ENCODE data around the gene SAP30BP. TPM values are rescaled to one million over a fixed set of nuclear protein-coding genes. Genes with fewer than 3 reads are reported as not detected.

Gene SAP30BP
- total RNA-seq, 1 experiment from 2014 or later, result 149 TPM

GRCh38 chr17:75684924-75685323, 17.8 kb downstream of the SAP30BP start:
- ATAC-seq (peak; percentile 70), DNase-seq (ENCODE audit: low read depth, low spot score) (no peak)
- Histone ChIP-seq H3K4me3 (replicated peaks in 1 of 2; ENCODE audit: low read depth in 1 of 2, low read length in 2 of 2) (peak overlapping the region in 1 of 2 experiments; percentile 45; a peak in 3 of 4 replicates), H3K9ac (ENCODE audit: low read length) (peak overlapping the region; percentile 66), H3K9me2 (ENCODE audit: insufficient read depth) (no peaks in the 10 kb centered on the region), H3K4me2 (ENCODE audit: low read length) (peak overlapping the region; percentile 84), H2AFZ (ENCODE audit: low read depth, low read length, poor library complexity, severe bottlenecking) (no peak overlapping the region), H4K20me1 (ENCODE audit: insufficient read depth) (no peaks in the 10 kb centered on the region), H3K4me1 (ENCODE audit: control insufficient read depth in 1 of 2, insufficient read depth in 2 of 2, low read length in 2 of 2) (peaks cover 71 to 100% of the 10 kb centered on the region in 2 experiments), H3K9me3 (ENCODE audit: control insufficient read depth in 1 of 2, insufficient read depth in 1 of 2, low read depth in 1 of 2, low read length in 2 of 2) (no peaks in the 10 kb centered on the region), H3K79me2 (ENCODE audit: insufficient read depth, low read length) (peaks cover 97% of the 10 kb centered on the region), H3K27me3 (ENCODE audit: insufficient read depth, low read length) (no peaks in the 10 kb centered on the region), H3K27ac (ENCODE audit: low read depth, low read length) (peak overlapping the region; percentile 67), H3K36me3 (ENCODE audit: control insufficient read depth in 1 of 2, insufficient read depth in 2 of 2, low read length in 2 of 2) (peaks cover 0 to 18% of the 10 kb centered on the region in 2 experiments; a peak in 1 of 4 replicates)
- ChIA-PET CTCF (interaction anchor here (2.5 to 8.5 kb wide), 4 partner anchors 10 to 63 kb away, joined by 17 to 174 read pairs (median 28); partner anchors contain the start of gene SMIM5), RAD21 (ENCODE audit: low non-redundant PET in 1 of 2, low total read pairs in 2 of 2, uncharacterized antibody in 2 of 2, unreplicated experiment in 2 of 2) (interaction anchor here in 1 of 2 experiments (1.3 kb wide), 1 partner anchor 9 kb away, joined by 3 read pairs; no protein-coding TSS in a partner anchor), POLR2A (interaction anchor here (1.8 to 6.4 kb wide), 5 partner anchors 8 to 95 kb away, joined by 4 to 41 read pairs (median 16); partner anchors contain the start of gene ITGB4)
- BruUV-seq (replicated peaks), result no TSS peak
- intact Hi-C loops (cut with micrococcal nuclease), result no loop called here
- TF ChIP-seq EZH2 (IDR thresholded peaks at IDR 0.05) (no peak), POLR2A (IDR thresholded peaks at IDR 0.05; ENCODE audit: borderline replicate concordance, extremely low read depth, insufficient read depth, insufficient read length) (no peak), SRF (IDR thresholded peaks at IDR 0.05; ENCODE audit: low read depth) (no peak), SP1 (IDR thresholded peaks at IDR 0.05; ENCODE audit: low read depth) (peak; percentile 70), JUND (IDR thresholded peaks at IDR 0.05) (no peak), YY1 (IDR thresholded peaks at IDR 0.05; ENCODE audit: extremely low read depth, insufficient replicate concordance, low read depth, low read length) (peak; percentile 27), ELF1 (IDR thresholded peaks at IDR 0.05; ENCODE audit: borderline replicate concordance, low read depth) (no peak), REST (IDR thresholded peaks at IDR 0.05; ENCODE audit: low read depth) (no peak), EZH2phosphoT487 (IDR thresholded peaks at IDR 0.05; ENCODE audit: borderline replicate concordance) (no peak), POLR2AphosphoS5 (IDR thresholded peaks at IDR 0.05; ENCODE audit: low read depth, low read length) (peak; percentile 34; the same call in 1 of the 2 replicates)
- TF ChIP-seq, protein P1, sequence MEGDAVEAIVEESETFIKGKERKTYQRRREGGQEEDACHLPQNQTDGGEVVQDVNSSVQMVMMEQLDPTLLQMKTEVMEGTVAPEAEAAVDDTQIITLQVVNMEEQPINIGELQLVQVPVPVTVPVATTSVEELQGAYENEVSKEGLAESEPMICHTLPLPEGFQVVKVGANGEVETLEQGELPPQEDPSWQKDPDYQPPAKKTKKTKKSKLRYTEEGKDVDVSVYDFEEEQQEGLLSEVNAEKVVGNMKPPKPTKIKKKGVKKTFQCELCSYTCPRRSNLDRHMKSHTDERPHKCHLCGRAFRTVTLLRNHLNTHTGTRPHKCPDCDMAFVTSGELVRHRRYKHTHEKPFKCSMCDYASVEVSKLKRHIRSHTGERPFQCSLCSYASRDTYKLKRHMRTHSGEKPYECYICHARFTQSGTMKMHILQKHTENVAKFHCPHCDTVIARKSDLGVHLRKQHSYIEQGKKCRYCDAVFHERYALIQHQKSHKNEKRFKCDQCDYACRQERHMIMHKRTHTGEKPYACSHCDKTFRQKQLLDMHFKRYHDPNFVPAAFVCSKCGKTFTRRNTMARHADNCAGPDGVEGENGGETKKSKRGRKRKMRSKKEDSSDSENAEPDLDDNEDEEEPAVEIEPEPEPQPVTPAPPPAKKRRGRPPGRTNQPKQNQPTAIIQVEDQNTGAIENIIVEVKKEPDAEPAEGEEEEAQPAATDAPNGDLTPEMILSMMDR (IDR thresholded peaks at IDR 0.05 in 2 of 3, conservative IDR thresholded peaks at IDR 0.05 in 1 of 3; ENCODE audit: borderline replicate concordance in 1 of 3, insufficient read depth in 1 of 3, low read depth in 2 of 3, low read length in 2 of 3), result no peak
- TF ChIP-seq, protein P2, sequence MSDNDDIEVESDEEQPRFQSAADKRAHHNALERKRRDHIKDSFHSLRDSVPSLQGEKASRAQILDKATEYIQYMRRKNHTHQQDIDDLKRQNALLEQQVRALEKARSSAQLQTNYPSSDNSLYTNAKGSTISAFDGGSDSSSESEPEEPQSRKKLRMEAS (IDR thresholded peaks at IDR 0.05), result peak; percentile 67; the same call in 1 of the 2 replicates
- TF ChIP-seq, protein P3, sequence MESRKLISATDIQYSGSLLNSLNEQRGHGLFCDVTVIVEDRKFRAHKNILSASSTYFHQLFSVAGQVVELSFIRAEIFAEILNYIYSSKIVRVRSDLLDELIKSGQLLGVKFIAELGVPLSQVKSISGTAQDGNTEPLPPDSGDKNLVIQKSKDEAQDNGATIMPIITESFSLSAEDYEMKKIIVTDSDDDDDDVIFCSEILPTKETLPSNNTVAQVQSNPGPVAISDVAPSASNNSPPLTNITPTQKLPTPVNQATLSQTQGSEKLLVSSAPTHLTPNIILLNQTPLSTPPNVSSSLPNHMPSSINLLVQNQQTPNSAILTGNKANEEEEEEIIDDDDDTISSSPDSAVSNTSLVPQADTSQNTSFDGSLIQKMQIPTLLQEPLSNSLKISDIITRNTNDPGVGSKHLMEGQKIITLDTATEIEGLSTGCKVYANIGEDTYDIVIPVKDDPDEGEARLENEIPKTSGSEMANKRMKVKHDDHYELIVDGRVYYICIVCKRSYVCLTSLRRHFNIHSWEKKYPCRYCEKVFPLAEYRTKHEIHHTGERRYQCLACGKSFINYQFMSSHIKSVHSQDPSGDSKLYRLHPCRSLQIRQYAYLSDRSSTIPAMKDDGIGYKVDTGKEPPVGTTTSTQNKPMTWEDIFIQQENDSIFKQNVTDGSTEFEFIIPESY (IDR thresholded peaks at IDR 0.05; ENCODE audit: extremely low read depth, insufficient replicate concordance, low read length), result no peak
